ENCODE data around the gene ETV7. TPM values are rescaled to one million over a fixed set of nuclear protein-coding genes. Genes with fewer than 3 reads are reported as not detected.
A peak's percentile ranks its signal among the peaks of the same experiment; 100 is the strongest.
"Not testable (repeated sequence)": the region's sequence is repeated elsewhere in the genome, so short reads cannot be mapped to it uniquely, and the experiment has no call there.

The ETV7 gene
- total RNA-seq, 1 donor = 0.09 TPM

GRCh38 chr6:36343109-36343680, 44.3 kb downstream of the ETV7 start:
- TF ChIP-seq CTCF (IDR thresholded peaks at IDR 0.05; ENCODE audit: insufficient read depth, low read length) = no peak
- no peak for DNase-seq (ENCODE audit: low read depth)
- no peak overlapping the region for H3K4me3 ChIP-seq (ENCODE audit: low read depth, low read length)

- H3K4me3 ChIP-seq (ENCODE audit: low read depth, low read length) = no peak overlapping the region
- TF ChIP-seq CTCF (IDR thresholded peaks at IDR 0.05; ENCODE audit: insufficient read depth, low read length) = peak; percentile 98
- peak; percentile 76 for DNase-seq (ENCODE audit: low read depth)
Measured at GRCh38 chr6:36340618-36341454, 46.6 kb downstream of the ETV7 start.

- no peak overlapping the region for H3K4me3 ChIP-seq (ENCODE audit: low read depth, low read length)
- no peak for TF ChIP-seq CTCF (IDR thresholded peaks at IDR 0.05; ENCODE audit: insufficient read depth, low read length)
- no peak for DNase-seq (ENCODE audit: low read depth)
Measured at GRCh38 chr6:36340306-36340617, 47.2 kb downstream of the ETV7 start.

- no peak for DNase-seq (ENCODE audit: low read depth)
- H3K4me3 ChIP-seq (ENCODE audit: low read depth, low read length) = no peak overlapping the region
- no peak for TF ChIP-seq CTCF (IDR thresholded peaks at IDR 0.05; ENCODE audit: insufficient read depth, low read length)
Measured at GRCh38 chr6:36339146-36339545, 48.3 kb downstream of the ETV7 start.

GRCh38 chr6:36338223-36338622, 49.2 kb downstream of the ETV7 start:
- H3K4me3 ChIP-seq (ENCODE audit: low read depth, low read length); DNase-seq (ENCODE audit: low read depth): not testable (repeated sequence)

GRCh38 chr6:36337814-36338213, 49.7 kb downstream of the ETV7 start:
- DNase-seq (ENCODE audit: low read depth) = no peak
- TF ChIP-seq CTCF (IDR thresholded peaks at IDR 0.05; ENCODE audit: insufficient read depth, low read length) = no peak
- H3K4me3 ChIP-seq (ENCODE audit: low read depth, low read length) = no peak overlapping the region

GRCh38 chr6:36336779-36337241, 50.7 kb downstream of the ETV7 start, which contains the start of gene BNIP5:
BNIP5 (minus strand) TSS chr6:36336888; CDS start chr6:36330690, 6,198 bp downstream.
- DNase-seq (ENCODE audit: low read depth) = no peak
- H3K4me3 ChIP-seq (ENCODE audit: low read depth, low read length) = no peak within 1 kb of the TSS
- no peak for TF ChIP-seq CTCF (IDR thresholded peaks at IDR 0.05; ENCODE audit: insufficient read depth, low read length)

Data from fibroblast of the aortic adventitia (primary cell).